GM18508 (cell line): ENCODE results near the gene PRKN.

Source experiments
- ATAC-seq: cut with Tn5 transposase; IDR thresholded peaks from one replicate; pipeline ENCODE4 v1.9.1; 2021; ENCODE audit warnings: moderate number of reproducible peaks; ENCODE audit not compliant: insufficient read depth, unreplicated experiment

PRKN gene

GRCh38 chr6:162727322-162728182 is at the start of gene PRKN, which contains the start of gene PACRG:
TSS of gene PRKN (minus strand) at chr6:162727766.
TSS of gene PACRG (plus strand) at chr6:162727974.
- ATAC-seq = peak; percentile 92

GRCh38 chr6:162777091-162777490 is 49.5 kb upstream of the PRKN start:
- no peak for ATAC-seq

DNA sequence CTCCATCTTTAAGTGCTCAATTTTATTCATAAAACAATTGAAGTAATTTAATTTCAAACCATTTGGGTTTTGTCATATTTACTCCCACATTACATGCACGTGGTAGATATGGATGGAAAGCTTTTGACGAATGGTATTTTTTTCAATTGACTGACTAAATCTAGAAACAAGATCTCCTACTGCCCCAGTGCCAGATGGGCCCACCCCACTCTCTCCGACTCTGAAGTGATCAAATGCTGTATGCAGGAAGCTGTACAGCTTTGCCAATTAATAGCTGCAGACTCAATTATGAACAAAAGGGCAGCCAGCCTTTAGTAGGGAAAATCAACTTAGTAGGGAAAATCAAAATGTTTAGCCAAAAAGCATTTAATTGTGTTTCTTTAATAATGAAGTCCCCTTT is 46.4 kb upstream of the PRKN start:
- no peak for ATAC-seq

DNA sequence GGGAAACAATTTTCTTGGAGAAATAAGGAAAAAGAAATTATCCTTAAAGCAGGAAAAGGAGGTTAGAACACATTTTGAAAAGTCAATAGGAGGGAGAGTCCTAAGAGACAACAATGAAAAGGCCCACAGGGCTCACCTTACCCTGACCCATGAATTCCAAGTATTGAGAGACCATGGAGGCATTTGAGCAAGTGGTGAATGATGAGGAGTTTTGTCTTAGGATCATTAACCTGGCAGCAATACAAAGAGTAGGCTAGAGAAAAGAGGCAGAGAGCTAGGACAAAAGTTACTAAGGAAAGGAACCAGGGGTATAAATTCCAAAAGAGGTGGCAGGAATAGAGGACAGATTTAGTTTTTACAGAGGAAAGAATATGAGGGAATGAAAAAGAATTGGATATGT is 44.9 kb upstream of the PRKN start:
- ATAC-seq = no peak

DNA sequence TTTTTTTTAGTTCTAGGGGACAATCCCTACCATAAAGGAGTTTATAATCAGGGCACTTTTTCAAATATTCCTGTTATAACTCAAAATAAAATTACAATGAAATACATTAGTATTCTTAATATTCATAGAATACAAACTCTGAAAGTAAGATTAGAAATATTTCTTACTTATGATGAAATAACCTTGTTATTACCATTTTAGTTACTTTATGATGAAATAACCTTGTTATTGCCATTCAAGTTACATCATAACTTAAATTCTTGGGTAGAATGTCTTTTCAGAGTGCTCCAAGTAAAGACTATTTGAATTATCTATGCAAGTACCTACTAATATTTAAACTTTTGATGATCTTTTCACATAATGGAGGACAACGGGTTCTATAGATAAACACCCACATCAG is 43.4 kb upstream of the PRKN start:
- no peak for ATAC-seq

DNA sequence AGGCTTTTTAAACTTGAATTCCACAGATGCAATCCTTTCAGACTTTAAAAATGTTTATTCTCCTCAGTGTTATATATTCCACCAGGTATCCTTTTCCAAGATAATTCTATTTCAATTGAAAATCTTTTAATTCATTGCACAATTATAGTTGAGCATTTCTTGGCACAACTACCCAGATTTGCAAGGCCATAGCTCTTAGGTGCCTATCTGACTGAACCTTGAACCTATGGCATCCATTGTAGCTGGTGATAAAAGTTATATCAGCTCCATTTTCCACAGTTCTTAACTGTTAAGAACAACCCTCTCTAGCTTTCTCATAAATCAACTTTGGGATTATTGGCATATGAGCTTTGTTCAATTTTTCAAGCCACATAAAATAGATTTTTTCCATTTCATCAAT is 42.6 kb upstream of the PRKN start:
- ATAC-seq = no peak

DNA sequence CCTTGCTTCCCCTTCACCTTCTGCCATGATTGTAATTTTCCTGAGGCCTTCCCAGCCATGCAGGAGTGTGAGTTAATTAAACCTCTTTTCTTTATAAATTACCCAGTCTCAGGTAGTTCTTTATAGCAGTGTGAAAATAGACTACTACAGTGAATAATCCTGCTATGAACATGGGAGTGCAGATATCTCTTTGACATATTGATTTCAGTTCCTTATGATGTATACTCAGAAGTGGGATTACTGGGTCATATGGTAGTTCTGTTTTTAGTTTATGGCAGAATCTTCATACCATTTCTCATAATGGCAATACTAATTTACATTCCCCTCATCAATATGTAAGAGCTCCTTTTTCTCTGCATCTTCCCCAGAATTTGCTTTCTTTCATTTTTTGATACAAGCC is 26.2 kb upstream of the PRKN start:
- ATAC-seq = no peak

- no peak for ATAC-seq
Measured at GRCh38 chr6:162751211-162751859, 23.8 kb upstream of the PRKN start.

DNA sequence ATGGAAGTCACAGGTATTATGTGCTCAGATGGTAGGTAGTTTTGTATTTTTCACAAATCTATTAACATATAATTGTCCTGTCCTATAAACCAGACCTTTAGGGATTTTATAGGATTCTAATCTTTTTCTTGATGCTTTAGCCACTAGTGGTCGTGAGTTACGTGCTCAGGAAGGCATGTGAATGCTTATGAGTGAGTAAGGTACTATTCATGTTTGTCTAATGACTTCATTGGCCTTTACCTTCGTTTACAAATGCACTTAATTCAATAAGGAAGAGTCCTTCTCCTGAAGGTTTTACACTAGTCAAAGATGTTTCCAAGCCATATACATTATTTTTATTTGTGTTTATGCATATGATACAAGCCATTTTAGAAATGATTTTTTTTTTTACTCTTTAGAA is 23.2 kb upstream of the PRKN start:
- ATAC-seq = no peak

DNA sequence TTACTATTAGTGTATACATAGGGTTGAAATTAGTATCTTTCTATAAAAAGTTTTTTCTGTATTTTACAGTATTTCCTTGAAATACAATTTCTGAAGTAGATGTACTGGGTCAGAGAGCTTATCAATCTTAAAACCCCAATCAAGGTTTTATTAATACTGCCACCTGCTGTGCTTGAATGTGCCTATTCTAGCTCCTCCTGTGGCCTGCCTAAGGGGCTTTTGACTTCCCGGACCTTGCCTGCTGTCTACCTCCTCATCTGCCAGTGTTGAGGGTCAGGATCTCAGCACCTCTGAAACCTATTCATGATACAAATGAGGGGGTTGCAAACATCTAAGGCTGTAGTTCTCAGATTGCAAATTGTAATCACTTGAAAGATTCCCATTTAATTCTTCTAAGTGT is 9.4 kb upstream of the PRKN start:
- no peak for ATAC-seq

- no peak for ATAC-seq
Measured at GRCh38 chr6:162733489-162733888, 5.9 kb upstream of the PRKN start.

- no peak for ATAC-seq
Measured at GRCh38 chr6:162730502-162730901, 2.9 kb upstream of the PRKN start.

DNA sequence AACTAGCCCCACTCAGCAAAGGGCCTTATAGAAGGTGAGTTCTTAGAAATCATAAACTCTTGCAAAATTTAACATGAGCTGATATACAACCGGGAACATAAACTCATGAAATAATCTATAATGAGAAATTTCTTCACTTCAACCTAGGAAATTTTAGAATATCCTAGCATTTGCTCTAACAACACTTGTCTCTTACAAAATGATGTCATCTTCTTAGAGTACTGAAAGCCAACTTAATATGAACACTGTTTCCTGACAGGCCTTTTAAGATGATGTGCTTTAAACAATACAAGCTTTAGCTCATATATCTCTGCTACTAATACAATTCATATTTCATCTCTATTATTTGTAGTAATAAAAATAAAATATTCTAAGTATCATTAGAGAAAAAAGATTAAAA is 1.1 kb upstream of the PRKN start:
- ATAC-seq = no peak

GRCh38 chr6:162728197-162728596 is 631 bp upstream of the PRKN start:
- no peak for ATAC-seq

GRCh38 chr6:162726947-162727321 is 632 bp downstream of the PRKN start:
- no peak for ATAC-seq

DNA sequence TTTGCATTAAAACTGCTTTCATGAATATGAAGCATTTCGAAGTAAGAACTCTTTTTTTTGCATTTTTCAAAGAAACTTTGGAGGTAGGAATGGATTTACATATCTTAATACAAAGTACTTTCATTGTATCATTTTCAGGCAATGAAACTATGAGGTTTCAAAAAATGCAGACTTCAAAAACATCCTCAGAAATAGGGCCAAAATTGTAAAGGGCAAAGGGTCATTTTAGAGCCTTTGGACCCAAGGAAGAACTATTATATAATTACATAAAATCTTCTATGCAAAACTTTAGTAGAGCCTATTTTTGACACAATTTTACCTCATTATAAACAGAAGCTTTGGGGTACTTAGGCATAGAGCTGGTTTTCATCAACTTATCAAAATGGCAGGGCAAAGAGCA is 4.9 kb downstream of the PRKN start:
- ATAC-seq = no peak

- ATAC-seq = no peak
Measured at GRCh38 chr6:162722226-162722625, 5.3 kb downstream of the PRKN start.

DNA sequence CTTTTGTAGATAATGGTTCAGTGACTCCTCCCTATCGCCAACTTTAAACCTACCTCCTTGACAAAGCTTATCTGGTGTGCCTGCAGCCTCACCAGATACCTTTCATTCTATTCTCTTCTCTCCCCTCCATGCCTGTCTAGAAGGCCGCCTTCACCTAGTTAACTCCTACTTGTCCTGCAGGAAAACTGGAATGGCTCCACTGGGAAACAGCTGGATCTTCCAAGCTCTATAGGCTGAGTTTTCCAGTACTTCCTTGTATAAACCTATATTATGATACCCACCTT is 6.2 kb downstream of the PRKN start:
- ATAC-seq = no peak

DNA sequence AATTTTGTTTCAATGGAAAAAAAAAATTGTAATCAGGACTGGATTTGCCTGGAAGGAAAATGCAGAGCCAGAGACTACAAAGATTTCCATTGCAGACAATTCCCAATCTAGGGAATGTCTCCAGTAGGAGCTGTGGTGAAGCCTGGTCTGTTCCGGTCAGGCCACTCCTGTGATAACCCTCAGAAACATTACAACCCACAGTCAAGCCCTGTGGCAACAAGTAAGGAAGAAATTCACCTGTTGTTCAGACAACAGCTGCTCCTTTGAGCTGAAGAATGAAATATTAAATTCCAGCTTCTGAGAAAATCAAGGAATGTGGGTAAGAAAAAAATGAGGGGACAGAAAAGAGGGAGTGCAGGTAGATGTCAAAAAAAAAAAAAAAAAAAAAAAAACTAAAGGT is 8.0 kb downstream of the PRKN start:
- ATAC-seq = no peak

DNA sequence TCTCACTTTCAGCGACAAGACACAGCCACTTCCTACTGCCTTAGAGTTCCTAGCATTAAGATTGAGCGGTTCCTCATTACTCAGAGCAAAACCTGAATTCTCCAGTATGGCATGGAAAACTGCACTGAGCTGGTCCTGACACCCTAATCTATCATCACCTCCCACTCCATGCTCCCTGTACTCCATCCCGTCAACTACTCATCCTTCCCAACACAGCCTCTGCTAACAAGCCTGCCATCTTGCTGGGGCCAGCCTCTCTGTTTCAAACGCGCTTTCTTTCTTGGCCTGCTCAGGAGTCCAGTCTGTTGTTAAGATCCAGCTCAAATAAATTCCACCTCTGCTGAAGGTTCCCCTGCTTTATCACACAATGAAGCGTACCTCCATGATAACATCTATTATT is 12.0 kb downstream of the PRKN start:
- ATAC-seq = no peak

DNA sequence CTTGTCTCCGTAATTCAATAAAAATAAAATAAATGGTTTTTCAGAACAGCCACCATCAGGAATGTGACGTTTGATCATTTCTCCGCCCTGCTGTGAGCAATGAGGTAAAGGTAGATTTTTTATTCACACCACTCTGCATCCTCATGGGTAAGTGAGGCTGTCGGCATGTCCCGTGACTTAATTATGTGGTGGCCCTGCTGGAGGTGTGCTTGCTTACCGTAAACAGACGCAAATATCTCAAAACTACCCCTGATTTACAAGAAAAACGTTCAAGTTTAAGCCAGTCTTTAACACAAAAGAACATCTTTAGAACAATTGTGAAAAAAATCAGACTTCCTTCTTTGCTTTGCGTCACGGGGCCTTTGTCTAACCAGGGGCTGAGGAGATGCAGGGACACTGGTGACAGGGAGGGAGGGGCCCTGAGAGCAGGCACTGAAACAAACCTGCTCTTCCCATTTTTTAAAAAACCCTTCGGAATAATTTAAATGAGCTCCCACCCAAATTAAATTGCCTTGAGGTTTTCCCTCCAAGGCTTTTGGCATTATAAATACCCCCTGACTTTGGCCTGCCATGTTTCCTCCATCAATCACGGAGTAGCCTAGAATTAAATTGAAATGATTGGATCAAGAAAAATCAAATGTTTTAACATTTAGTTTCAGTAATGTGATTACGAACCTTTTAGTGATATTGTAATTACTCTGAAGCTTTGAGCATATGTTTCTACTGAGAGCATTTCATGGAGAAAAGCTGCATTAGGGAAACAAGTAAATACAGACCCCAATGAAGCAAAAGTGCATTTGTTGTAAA is 13.4 kb downstream of the PRKN start:
- ATAC-seq = no peak
